NCI-H524 (cell line): ENCODE measurements around the gene NBDY.

Source experiments
- DNase-seq, 2 experiments: peaks; one replicate each; lab custom pipeline; 2025; lab: John Stamatoyannopoulos, UW

The NBDY gene

DNA sequence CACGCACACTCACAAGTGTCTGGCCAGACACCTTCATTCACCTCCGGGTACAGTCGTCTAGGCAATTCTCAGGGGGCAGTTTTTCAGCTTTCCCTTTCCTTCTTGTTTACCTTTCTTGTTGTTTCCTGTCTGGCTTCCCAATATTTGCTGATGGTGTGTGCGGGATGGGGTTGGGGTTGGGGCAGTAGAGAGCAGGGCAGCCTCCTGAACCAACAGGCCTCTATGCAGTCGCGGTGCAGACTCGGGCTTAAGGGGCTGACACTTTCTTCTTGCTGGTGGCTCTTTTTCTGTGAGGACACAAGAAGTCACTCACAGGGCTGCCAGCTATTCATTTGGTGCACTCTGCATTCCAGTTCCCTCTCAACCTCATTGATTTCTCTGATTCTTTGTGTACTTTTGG is 56.4 kb downstream of the NBDY start:
- no peak for DNase-seq

DNA sequence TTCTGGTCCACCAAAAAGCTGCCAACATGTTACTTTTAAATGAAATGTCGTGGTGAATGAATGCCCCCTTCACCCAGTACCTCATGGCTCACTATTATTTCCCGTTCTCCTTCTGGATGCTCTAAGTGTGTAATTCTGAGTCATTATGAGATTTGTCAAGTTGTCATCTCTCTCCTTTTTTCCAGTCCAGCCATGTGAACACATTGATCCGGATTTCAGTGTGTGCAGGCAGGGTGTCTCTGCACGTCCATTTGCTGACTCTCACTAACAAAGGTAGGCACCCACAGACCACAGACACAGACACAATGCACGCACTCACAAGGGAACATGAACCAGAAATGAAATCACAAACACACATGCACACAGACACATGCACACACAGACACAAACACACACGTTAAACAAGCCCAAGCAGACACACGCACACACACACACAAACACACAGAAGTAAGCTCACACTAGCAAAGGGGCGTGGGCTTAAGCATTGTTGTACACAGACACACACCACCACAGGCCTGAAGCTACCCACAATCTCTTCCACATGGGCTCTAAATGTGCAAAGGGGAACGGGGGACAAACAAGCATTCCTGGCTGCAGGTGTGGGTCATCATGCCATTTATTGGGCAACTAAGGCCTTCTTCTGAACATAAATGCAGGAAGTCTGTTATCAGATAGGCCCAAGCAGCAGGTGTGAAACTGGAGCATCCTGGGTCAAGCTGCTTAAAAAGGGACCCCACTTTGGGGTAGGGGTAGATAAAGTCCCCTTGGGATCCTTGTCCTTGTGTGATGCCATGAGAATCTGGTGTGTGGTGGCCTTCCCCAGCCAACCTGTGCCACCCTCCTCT is 58.1 kb downstream of the NBDY start:
- DNase-seq = no peak

DNA sequence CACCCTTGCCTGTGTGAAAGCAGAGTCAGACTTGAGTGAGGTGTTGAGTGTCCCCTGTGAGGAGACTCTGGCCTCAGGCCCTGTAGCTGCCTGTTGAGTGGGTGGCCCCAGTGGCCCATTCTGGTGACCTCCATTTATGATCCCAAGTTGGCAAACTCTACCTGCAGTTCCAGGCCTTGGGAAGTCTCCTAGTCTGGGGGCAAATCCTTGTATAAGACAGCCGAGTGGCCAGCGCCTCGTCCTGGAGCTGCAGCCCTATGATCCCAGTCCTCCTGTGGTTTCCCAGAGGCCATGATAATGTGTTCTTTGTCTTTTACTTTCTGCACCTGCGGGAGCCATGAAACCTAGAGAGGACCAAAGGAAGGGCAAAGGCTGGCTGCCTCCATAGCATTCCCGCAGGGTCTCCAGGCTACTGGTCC is 58.7 kb downstream of the NBDY start:
- no peak for DNase-seq

DNA sequence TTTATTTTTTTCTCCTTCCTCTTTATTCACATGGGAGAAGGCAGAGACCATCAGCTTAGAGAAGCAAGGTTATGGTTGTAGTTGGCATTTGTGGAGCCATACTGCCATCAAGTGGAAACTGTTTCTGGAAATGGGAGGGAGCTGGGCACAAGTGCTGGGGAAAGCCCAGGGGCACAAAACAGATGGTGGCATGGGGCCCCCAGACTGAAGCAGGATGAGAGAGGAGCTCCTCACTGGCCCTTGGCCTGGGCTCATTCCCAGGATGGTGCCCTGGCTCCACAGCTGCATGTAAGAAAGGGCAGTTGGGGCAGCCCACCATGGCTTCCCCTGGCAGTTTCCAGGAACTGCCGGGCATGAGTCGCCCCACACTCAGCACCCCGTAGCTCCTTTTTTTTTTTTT is 59.2 kb downstream of the NBDY start:
- DNase-seq = no peak

DNA sequence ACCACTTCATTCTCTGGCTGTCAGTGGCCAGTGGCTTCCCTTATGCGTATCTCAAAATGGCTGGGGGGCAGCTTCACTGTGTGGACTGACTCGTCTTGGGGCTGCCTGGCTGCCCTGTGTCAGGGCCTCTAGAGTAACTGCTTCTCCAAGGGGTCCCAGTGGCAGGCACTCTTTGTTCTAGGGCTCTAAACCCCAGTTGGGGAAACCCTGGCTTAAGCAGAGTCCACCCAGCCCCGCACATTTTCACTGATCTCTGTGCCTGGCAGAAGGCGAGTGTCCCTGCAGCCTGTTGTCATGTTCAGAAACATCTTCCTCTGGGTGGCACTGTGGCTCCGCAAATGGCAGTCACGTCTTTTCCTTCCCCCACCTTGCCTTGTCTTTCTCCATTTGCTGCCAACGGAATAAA is 59.7 kb downstream of the NBDY start:
- no peak for DNase-seq

DNA sequence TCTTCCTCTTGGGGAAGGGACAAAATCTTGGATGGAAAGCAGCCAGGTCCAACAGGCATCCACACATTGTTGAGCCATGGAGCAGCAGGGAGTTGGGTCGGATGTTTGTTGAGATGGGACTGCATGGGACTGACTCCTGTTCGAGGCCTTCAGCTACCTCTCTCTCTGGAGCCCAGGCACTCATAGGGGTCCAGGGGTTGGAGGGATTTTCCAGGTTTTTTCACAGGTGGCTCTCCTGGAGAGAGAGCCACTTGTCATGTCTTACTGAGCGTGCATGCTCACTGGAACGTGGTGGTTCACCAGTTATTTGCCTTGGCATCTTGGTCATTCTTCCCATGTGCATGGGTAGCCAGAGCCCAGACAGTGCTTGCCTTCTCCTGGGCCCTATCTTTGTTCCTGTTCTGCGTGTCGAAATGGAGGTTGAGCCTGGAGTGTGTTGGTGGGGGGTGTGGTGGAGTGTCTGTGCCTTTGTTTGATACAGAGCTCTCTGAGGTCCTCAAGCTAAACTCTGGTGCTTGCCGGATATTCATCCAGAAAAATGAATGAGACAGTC is 60.6 kb downstream of the NBDY start:
- DNase-seq = no peak

DNA sequence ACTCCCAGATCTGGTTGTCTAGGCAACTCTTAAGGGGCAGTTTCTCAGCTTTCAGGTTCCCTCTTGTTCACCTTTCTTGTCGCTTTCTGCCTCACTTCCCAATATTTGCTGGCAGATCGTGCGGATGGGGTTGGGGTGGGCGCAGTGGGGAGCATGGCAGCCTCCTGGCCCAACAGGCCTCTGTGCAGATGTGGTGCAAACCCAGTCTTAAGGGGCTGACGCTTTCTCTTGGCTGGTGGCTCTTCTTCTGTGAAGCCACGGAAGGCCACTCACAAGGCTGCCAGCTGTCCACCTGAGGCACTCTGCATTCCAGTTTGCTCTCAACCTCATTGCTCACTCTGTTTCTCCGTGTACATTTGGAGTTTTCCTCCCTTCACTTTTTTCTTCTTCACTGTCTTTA is 61.7 kb downstream of the NBDY start:
- DNase-seq = no peak

DNA sequence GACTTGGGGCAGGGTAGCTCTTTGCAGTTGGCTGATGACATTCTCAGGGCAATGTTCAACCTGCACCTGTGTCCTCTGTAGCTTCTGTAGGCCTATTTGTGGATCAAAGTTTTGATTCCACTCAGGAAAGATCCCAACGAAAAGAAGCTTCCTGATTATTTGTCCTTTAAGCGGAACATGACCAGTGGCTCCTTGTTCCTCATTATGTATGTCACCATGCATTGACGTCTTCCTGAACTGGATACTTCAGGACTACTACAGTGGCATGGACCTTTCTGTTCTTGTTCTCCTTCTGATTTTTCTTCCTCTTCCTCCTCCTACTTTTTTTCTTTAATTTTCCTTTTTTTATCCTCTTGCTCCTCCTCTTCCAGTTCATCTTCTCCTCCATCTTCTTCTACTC is 62.4 kb downstream of the NBDY start:
- no peak for DNase-seq

DNA sequence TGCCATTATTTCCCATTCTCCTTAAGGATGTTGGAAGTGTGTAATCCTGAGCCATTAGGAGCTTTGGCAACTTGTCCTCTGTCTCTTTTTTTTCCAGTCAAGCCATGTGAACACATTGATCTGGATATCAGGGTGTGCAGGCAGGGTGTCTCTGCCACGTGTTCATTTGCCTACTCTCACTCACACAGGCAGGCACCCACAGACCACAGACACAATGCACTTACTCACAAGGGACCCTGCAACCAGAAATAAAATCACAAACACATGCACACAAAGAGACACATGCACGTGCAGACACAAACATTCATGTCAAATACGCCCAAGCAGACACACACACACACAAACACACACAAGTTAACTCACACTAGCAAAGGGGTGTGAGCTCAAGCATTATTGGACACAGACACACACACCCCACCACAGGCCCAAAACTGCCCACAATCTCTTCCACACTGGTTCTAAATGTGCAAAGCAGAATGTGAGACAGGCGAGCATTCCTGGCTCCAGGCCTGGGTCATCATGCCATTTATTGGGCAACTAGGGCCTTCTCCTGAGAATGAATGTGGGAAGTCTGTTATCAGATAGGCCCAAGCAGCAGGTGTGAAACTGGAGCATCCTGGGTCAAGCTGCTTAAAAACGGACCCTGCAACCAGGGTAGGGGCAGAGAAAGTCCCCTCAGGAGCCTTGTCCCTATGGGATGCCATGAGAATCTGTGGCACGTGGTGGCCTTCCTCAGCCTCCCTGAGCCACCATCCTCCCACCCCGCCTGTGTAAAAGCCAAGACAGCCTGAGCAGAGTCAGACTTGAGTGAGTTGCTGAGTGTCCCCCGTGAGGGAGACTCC is 63.4 kb downstream of the NBDY start:
- no peak for DNase-seq

DNA sequence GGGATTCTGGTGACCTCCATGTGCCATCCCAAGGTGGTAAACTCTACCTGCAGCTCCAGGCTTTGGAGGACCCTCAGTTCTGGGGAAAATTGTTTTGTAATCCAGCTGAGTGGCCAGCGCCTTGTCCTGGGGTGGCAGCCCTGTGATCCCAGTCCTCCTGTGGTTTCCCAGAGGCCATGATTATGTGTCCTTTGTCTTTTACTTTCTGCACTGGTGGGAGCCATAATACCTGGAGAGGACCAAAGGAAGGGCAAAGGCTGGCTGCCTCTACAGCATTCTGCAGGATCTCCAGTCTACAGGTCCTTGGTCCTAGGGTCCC is 64.0 kb downstream of the NBDY start:
- no peak for DNase-seq

DNA sequence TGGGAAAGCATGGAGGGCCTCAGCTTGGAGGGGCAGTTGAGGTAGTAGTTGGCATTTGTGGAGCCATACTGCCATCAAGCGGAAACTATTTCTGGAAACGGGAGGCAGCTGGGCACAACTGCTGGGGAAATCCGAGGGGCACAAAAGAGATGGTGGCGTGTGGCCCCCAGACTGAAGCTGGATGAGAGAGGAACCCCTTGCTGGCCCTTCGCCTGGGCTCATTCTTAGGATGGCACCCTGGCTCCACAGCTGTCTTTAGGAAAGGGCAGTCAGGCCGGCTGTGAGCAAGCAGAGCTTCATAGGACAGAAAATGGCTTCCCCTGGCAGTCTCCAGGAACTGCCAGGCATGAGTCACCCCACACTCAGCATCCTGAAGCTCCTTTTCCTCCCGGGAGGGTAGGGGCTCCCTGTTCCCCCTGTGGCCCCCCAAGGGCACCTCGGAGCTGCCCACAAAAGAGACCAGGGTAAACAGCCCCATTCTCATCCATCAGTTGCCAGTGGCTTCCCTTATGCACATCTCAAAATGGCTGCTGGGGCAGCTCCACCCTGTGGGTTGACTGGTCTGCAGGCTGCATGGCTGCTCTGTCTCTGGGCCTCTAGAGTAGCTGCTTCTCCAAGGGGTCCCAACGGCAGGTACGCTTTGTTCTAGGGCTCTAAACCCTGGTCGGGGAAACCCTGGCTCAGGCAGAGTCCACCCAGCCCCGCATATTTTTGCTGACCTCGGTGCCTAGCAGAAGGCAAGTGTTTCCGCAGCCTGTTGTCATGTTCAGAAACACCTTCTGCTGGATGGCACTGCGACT is 64.7 kb downstream of the NBDY start:
- DNase-seq = no peak

DNA sequence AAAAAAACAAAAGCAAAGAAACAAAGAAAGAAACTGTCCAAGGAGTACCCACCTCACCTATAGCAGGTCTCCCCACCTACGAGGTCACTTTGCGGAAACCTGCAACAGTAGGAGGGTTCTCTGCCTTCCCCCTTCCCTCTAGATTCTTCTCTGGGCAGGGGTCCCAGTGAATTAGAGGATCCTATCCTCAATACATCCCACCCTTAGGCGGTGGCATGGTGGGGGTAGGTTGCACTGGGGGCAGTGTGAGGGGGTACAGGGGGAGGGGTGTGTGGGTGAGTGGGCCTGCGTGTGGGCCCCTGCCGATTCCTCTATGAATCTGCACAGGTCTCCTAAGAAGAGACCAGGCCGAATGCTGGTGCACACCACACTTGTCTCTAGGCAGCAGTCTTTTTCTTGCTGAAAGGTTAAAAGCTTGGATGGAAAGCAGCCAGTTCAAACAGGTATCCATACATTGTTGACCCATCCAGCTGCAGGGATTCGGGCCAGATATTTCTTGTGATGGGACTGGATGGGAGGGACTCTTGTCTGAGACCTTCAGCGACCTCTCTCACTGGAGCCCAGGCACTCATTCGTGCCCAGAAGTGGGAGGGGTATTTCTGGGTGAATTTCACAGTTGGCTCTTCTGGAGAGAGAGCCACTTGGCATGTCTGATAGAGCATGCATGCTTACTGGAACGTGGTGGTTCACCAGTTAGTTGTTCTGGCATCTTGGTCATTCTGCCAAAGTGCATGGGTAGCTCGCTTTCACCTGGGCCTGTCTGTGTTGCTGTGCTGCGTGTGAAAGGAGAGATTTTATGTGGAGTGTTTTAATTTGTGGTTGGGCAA is 65.6 kb downstream of the NBDY start:
- no peak for DNase-seq

DNA sequence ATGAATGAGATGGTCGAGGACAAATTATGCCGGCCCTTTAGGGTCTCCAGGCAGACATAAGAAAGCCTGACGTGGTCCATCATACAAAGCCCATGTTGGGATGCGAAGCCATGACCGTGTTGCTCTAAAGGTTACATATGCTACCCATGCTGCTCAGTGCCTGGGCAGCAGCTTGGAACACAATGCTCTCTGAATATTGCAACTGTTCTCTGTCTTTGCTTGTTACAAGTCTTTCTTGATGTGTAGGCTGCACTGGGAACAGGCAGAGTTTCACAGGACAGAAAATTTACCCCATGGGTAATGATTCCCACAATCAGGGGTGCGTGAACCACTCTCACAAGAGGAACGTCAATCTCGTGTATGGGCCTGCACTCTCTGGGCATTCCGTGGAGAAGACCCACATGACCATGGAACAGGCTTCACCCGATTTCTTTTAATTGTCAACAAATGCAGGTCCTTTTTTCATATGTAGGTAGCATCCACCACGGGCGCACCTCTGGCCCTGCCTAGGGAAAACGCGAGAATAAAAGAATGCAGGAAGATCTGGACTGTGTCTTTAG is 66.3 kb downstream of the NBDY start:
- DNase-seq = no peak

DNA sequence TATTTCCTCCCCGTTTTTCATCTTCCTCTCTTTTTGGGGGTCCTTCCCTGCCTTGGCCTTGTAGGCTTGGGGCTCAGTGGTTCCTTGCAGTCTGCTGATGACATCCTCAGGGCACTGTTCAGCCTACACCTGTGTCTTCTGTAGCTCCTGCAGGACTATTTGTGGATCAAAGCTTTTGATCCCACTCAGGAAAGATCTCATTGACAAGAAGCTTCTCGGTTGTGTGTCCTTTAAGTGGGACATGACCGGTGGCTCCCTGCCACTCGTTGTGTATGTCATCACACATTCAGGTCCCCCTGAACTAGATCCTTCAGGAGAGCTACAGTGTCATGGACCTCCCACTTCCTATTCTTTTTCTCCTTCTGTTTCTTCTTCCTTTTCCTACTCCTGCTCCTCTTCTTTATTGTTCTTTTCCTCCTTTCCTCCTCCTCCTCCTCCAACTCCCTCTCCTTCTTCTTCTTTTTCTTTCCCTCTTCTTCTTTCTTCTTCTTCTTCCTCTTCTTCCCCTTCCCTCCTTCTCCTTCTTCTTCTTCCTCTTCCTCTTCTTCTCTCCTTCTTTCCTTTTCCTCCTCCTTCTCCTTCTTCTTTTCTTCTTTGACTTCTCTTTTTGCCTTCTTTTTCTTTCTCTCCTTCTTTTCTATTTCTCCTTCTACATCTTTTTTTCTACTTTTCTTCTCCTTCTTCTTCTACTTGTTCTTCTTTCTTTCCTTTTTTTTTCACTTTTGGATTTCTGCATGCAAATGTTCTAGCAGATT is 67.8 kb downstream of the NBDY start:
- no peak for DNase-seq

DNA sequence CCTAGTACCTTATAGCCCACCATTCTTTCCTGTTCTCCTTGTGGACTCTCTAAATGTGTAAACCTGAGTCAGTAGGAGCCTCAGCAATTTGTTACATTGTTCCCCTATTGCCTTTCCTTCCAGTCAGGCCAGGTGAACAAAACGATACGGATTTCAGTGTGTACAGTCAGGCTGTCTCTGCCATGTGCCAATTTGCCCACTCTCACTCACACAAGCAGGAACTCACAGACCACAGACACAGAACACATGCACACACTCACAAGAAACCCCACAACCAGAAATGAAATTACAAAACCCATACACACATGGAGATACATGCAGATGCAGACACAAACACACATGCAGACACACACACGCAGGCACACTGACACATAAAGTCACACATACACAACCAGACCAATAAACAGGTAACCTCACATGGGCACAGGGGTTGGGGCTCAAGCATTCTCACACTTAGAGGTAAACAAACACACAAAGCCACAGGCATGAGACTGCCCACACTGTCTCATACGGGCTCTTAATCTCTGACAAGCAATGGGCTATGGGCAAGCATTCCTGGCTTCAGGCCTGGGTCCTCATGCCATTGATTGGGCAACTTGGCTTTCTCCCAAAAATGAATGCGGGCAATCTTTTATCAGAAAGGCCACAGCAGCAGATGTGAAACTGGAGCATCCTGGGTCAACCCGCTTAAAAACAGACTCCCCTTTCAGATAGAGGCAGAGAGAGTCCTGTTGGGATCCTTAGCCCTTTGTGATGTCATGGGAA is 68.7 kb downstream of the NBDY start:
- DNase-seq = no peak

DNA sequence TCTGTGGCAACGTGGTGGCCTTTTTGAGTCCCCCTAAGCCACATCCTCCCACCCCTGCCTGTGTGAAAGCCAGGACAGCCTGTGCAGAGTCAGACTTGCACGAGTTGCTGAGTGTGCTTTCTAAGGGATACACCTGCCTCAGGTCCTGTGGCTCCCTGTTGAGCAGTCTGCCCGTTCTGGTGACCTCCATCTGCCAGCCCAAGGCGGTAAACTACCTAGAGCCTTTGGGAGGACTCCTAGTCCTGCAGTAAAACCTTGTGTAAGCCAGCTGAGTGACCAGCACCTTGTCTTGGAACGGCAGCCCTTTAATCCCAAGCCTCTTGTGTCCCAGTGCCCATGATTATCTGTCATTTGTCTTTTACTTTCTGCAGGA is 69.3 kb downstream of the NBDY start:
- no peak for DNase-seq

DNA sequence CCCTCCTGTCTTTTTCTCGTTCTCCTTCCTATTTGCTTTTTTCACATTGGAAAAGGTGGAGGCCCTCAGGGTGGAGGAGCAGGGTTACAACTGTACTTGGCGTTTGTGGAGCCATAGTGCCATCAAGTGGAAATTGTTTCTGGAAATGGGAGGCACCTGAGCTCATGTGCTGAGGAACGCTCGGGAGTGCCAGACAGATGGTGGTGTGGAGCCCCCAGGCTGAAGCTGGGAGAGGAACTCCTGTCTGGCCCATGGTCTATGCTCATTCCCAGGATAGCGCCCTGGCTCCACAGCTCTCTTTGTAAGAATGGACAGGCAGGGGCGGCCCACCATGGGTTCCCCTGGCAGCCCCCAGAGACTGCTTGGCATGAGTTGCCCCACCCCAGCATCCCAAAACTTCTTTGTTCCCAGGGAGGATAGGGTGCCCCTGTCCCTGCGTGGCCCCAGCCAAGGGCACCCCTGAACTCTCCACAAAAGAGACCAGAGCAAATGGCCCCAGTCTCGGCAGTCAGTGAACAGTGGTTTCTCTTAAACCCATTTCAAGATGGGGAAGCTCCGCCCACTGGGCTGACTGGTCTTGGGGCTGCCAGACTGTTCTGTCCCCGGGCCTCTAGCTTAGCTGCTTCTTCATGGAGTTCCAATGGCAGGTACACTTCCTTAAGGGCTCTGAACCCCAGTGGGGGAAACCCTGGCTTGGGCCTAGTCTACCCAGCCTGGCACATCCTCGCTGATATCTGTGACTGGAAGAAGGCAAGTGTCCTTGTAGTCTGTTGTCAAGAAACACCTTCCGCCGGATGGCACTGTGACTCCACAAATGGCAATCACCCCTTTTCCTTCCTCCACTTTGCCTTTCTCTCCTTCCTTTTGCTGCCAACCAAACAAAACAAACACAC is 70.1 kb downstream of the NBDY start:
- no peak for DNase-seq

DNA sequence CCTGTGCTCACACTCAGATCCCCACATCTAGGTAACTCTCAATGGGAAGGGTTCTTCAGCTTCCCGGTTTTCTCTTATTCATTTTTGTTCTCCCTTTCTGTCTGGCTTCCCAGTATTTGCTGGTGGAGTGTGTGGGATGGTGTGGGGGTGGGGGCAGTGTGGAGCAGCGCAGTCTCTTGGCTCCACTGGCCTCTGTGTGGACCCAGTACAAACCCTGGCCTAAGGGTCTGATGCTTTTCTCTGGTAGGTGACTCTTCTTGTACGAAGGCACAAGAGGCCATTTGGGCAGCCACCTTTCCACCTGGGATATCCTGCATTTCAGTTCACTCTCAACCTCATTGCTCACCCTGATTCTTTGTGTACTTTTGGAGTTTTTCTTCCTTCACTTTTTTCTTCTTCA is 71.3 kb downstream of the NBDY start:
- no peak for DNase-seq

DNA sequence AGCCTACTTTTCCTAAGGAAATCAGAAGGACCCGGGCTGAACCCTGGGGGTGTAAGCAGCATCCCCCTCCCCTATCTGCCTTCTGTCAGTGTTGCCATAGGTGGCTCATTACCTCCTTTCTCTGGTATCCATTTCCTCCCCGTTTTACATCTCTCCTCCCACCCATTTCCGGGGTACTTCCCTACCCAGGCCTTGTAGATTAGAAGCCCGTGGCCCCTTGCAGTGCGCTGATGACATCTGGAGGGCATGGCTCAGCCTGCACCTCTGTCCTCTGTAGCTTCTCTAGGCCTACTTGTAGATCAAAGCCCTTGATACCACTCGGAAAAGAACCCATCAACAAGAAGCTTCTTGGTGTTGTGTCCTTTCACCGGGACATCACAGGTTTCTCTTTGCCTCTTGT is 71.8 kb downstream of the NBDY start:
- DNase-seq = no peak
